Left cardiac atrium (tissue), 4 donors: ENCODE data around the gene ANO2. TPM values are rescaled to one million over a fixed set of nuclear protein-coding genes. Genes with fewer than 3 reads are reported as not detected.
A peak's percentile ranks its signal among the peaks of the same experiment; 100 is the strongest.
"Not testable (repeated sequence)": the region's sequence is repeated elsewhere in the genome, so short reads cannot be mapped to it uniquely, and the experiment has no call there.

ENCODE experiments used
- ATAC-seq, 2 donors: fragments of 200-7000 bp; cut with Tn5 transposase; one replicate each; pipeline ENCODE4 v1.9.1; 2020; ENCODE audit warnings: mild to moderate bottlenecking in 2 of 2, moderate library complexity in 2 of 2
- DNase-seq: peaks from one replicate; pipeline ENCODE4 v3.0.0-alpha.2; 2020
- intact Hi-C, 2 donors: fragments of 100-400 bp; cut with DNase I; formaldehyde crosslinking; loops; one replicate each; pipeline versions ENCODE4 v1.14.1 to v1.15.1; 2022 to 2023
- total RNA-seq, 2 donors: library from RNA; stranded (reverse); fragmentation: NEBNext Ultra II Directional; extraction: Animal tissue kit (Norgen Biotek cat#: 25700); gene quantifications; one replicate each; pipeline ENCODE4 v1.2.1, GENCODE V29; 2021
- donor health status: DM: no; HTN: yes; CAD: no.
- donor health status: DM: no; HTN: yes; CAD: no; lungs with severe emphysema.
- donor health status: DM: yes; HTN: yes; CAD: no.
- donor health status: Dilated cardiomyopathy.

The ANO2 gene
- total RNA-seq, 2 donors from 2014 or later: 11.5 to 23.4 TPM

GRCh38 chr12:5868625-5869295 lies 76.3 kb downstream of the ANO2 start:
- no peak for DNase-seq
- intact Hi-C loops: no loop called here
- no peak for ATAC-seq

- DNase-seq (no peak), ATAC-seq (no peak)
- intact Hi-C loops: no loop called here
Observed at GRCh38 chr12:5865397-5865796, 79.7 kb downstream of the ANO2 start.

- DNase-seq (no peak), ATAC-seq (no peak)
- intact Hi-C loops: no loop called here
Observed at GRCh38 chr12:5864972-5865371, 80.1 kb downstream of the ANO2 start.

DNA sequence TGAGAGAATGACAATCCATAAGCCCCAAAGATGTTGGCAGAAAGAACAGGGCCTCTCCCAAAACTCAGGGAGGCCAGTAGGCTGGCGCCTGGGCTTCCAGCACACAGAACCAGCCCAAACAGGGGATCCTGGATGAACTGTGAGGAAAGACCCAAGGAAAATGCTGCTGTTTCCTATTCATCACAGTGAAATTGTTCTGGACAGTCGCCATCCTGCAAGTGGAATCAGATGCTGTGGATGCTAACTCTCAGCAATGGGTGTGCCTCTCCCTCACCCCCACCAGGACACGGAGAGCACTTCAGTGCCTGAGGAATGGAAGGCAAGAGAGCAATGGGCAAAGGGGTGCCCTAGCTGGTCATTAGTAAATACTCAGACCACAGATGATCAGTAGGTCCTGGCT lies 80.8 kb downstream of the ANO2 start:
- ATAC-seq: no peak
- intact Hi-C loops: no loop called here

GRCh38 chr12:5861416-5861815 lies 83.6 kb downstream of the ANO2 start:
- no peak for DNase-seq
- intact Hi-C loops: no loop called here
- ATAC-seq: no peak

More for the DNA sequence above, 80.8 kb downstream of the ANO2 start:
- no peak for DNase-seq

- DNase-seq (no peak), ATAC-seq (no peak)
- intact Hi-C loops: no loop called here
Observed at GRCh38 chr12:5856692-5857091, 88.4 kb downstream of the ANO2 start.

DNA sequence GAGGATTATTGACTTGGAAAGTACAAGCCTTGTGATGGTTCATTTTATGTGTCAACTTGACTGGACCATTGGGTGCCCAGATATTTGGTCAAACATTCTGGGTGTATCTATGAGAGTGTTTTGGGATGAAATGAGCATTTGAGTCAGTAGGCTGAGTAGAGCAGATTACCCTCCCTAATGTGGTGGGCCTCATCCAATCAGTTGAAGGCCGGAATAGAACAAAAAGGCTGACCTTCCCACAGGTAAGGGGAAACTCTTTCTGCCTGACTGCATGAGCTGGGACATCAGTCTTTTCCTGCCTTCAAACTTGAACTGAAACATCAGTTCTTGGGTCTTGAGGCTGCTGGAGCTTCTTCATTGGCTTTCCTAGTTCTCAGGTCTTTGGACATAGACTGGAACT lies 98.1 kb downstream of the ANO2 start:
- ATAC-seq (no peak), DNase-seq (no peak)
- intact Hi-C loops: no loop called here

- no peak for ATAC-seq
- no peak for DNase-seq
- intact Hi-C loops: no loop called here
Observed at GRCh38 chr12:5840944-5841343, 104.1 kb downstream of the ANO2 start.

- DNase-seq: no peak
- intact Hi-C loops: no loop called here
- ATAC-seq: peak in 1 of 2 donors; percentile 26
Observed at GRCh38 chr12:5830111-5830510, 114.9 kb downstream of the ANO2 start.

GRCh38 chr12:5827591-5827990 lies 117.5 kb downstream of the ANO2 start:
- ATAC-seq (no peak), DNase-seq (no peak)
- intact Hi-C loops: no loop called here

DNA sequence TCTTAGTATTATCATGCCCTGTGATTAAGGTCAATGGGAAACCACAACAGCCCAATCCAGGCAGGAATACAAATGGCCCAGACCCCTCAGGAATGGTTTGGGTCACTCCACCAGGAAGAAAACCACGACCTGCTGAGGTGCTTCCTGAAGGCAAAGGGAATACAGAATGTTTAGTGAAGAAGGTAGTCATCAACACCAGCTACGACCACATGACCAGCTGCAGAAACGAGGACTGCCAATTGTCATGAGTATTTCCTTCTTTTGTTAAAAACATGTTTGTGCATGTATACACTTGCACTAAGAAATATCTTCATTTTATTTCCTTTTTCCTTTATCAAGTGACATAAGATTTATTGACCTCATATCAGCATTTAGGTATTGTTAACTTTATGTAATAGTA lies 119.3 kb downstream of the ANO2 start:
- ATAC-seq, intact Hi-C loops, DNase-seq: not testable (repeated sequence)

- DNase-seq, intact Hi-C loops, ATAC-seq: not testable (repeated sequence)
Observed at GRCh38 chr12:5818877-5819276, 126.2 kb downstream of the ANO2 start.

DNA sequence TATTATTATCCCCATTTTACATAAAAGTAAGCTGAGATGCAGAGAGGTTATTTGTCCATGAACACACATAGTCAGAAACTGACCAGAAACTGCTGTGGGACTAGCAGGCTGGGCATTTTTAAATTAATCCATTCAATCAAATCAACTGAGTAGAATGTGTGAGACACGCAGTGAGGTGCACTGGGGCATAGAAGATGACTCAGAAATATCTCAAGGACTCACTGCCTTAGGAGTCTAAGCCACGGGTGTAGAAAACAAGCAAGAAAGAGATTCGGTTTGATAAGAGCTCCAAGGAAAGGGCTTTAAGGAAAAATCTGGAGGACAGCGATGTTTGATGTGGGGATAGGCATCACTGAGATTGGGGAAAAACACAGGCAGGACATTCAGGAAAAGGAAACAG lies 127.8 kb downstream of the ANO2 start:
- DNase-seq (no peak), ATAC-seq (no peak)
- intact Hi-C loops: no loop called here

GRCh38 chr12:5809586-5809985 lies 135.5 kb downstream of the ANO2 start:
- DNase-seq: no peak
- intact Hi-C loops: no loop called here
- ATAC-seq: no peak

GRCh38 chr12:5808981-5809380 lies 136.1 kb downstream of the ANO2 start:
- intact Hi-C loops: no loop called here
- ATAC-seq: no peak
- DNase-seq: no peak

DNA sequence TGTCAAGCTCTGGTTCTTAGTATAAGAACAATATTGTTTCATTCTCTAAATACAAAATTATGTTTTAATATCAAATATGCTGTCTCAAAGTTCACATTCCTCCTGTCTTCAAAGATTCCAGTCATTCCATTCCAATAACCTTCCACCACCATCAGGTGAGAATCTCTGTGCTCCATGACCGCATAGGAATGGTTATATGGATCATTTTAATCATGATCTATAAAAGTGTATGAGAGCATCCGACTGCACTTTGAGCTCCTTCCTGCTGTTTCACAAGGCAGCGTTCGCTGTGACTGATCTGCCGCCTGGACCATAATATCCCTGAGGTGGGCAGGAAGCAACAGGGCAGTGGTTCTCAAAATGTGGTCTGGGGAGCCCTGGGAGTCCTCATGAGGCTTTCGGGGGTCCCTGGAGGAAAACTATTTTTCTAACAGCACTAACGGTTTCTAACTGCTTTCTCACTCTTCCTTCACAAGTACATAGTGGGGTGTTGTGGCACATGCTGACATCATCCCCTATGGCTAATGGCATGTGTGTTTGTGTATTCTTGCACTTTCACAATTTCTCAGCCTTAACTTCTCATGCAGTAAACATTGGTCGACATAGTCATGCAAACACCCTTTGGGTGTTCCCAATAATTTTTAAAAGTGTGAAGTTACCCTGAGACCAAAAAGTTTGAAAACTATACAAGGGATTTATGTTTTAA lies 137.4 kb downstream of the ANO2 start:
- intact Hi-C loops: no loop called here
- DNase-seq (no peak), ATAC-seq (no peak)

- DNase-seq (no peak), ATAC-seq (no peak)
- intact Hi-C loops: no loop called here
Observed at GRCh38 chr12:5807090-5807414, 138.0 kb downstream of the ANO2 start.

- DNase-seq: no peak
- intact Hi-C loops: no loop called here
- no peak for ATAC-seq
Observed at GRCh38 chr12:5806371-5807089, 138.5 kb downstream of the ANO2 start.

- intact Hi-C loops: no loop called here
- no peak for ATAC-seq
- no peak for DNase-seq
Observed at GRCh38 chr12:5803532-5803931, 141.5 kb downstream of the ANO2 start.

GRCh38 chr12:5798242-5799015 lies 146.6 kb downstream of the ANO2 start:
- ATAC-seq (no peak), DNase-seq (no peak)
- intact Hi-C loops: no loop called here
